Endothelial cell (in vitro differentiated cells): ENCODE measurements around the gene KCND2. TPM values are rescaled to one million over a fixed set of nuclear protein-coding genes. Genes with fewer than 3 reads are reported as not detected.

ENCODE experiments used
- DNase-seq: peaks from one replicate; pipeline ENCODE4 v3.0.0; 2021; ENCODE audit warnings: low spot score
- H3K27ac Mint-ChIP-seq: one replicate; pipeline ENCODE4 v1.8.0; 2021; ENCODE audit warnings: mixed read lengths, inconsistent platforms; ENCODE audit not compliant: unreplicated experiment
- H3K27me3 Mint-ChIP-seq: one replicate; pipeline ENCODE4 v1.8.0; 2021; ENCODE audit warnings: mild to moderate bottlenecking, moderate library complexity, mixed read lengths, inconsistent platforms; ENCODE audit not compliant: unreplicated experiment
- H3K36me3 Mint-ChIP-seq: one replicate; pipeline ENCODE4 v1.8.0; 2021; ENCODE audit warnings: mild to moderate bottlenecking, low read depth, mixed read lengths, inconsistent platforms; ENCODE audit not compliant: unreplicated experiment
- H3K4me1 Mint-ChIP-seq: one replicate; pipeline ENCODE4 v1.8.0; 2021; ENCODE audit warnings: mild to moderate bottlenecking, mixed read lengths, inconsistent platforms; ENCODE audit not compliant: unreplicated experiment
- H3K4me3 Mint-ChIP-seq: one replicate; pipeline ENCODE4 v1.8.0; 2021; ENCODE audit warnings: mild to moderate bottlenecking, mixed read lengths, inconsistent platforms; ENCODE audit not compliant: unreplicated experiment
- H3K9me3 Mint-ChIP-seq: one replicate; pipeline ENCODE4 v1.8.0; 2021; ENCODE audit warnings: mixed read lengths, inconsistent platforms; ENCODE audit not compliant: unreplicated experiment
- total RNA-seq: library from RNA; stranded (reverse); fragmentation: NEBNext Ultra II Directional; extraction: Animal tissue kit (Norgen Biotek cat#: 25700); gene quantifications from one replicate; pipeline ENCODE4 v1.2.1, GENCODE V29; 2021; ENCODE audit not compliant: unreplicated experiment
- TF ChIP-seq, protein P1 (sequence below): fragments of 200-600 bp; sonication (generic); IDR thresholded peaks from one replicate; pipeline ENCODE4 v1.5.0; 2021; ENCODE audit warnings: antibody characterized with exemption; ENCODE audit not compliant: unreplicated experiment

The KCND2 gene
- total RNA-seq, 1 donor from 2014 or later = 0.28 TPM

DNA sequence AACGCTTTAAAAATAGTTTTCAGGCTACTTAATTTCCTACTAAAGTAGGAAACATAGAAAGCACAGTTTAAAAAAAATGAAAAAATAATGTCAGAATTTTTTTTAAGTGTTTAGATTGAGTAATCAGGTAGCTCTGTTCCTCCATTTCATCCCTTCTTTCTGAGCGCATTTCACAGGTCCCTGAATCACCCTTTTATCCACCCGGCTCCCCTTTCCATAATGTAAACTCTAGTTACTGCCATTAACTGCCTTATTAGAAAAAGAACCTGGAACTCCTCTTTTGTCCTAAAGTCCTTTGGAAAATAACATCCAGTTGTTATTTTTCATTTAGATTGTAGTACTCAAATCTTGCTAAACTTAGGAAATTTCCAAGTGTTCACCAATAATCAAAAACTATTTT, 5.8 kb downstream of the KCND2 start:
- TF ChIP-seq, protein P1, sequence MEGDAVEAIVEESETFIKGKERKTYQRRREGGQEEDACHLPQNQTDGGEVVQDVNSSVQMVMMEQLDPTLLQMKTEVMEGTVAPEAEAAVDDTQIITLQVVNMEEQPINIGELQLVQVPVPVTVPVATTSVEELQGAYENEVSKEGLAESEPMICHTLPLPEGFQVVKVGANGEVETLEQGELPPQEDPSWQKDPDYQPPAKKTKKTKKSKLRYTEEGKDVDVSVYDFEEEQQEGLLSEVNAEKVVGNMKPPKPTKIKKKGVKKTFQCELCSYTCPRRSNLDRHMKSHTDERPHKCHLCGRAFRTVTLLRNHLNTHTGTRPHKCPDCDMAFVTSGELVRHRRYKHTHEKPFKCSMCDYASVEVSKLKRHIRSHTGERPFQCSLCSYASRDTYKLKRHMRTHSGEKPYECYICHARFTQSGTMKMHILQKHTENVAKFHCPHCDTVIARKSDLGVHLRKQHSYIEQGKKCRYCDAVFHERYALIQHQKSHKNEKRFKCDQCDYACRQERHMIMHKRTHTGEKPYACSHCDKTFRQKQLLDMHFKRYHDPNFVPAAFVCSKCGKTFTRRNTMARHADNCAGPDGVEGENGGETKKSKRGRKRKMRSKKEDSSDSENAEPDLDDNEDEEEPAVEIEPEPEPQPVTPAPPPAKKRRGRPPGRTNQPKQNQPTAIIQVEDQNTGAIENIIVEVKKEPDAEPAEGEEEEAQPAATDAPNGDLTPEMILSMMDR = no peak
- Mint-ChIP-seq H3K36me3 (no peaks in the 10 kb centered on the region), H3K4me1 (no peaks in the 10 kb centered on the region), H3K27ac (no peak overlapping the region), H3K4me3 (no peak overlapping the region), H3K27me3 (no peaks in the 10 kb centered on the region), H3K9me3 (no peaks in the 10 kb centered on the region)
- no peak for DNase-seq

DNA sequence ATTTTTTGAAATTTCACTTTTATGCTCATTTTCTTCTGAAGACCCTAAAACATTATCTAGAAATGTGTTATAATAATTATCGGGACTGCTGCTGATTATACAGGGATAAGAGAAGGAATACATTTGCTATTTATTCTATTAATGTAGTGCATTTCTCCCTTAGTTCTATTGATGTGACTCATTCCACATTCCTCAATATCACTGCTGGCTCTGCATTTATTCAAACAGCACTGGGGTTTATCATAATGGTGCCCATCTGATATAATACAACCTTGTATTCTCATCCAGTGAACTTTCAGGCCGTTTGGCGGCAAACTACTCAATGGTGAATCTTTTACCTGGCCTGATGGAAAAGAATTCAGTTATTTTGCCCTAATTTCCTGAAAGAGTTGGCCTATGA, 7.8 kb downstream of the KCND2 start:
- H3K27me3 Mint-ChIP-seq = no peaks in the 10 kb centered on the region
- H3K4me3 Mint-ChIP-seq = no peak overlapping the region
- H3K9me3 Mint-ChIP-seq = no peaks in the 10 kb centered on the region
- H3K4me1 Mint-ChIP-seq = no peaks in the 10 kb centered on the region
- H3K36me3 Mint-ChIP-seq = no peaks in the 10 kb centered on the region
- no peak for DNase-seq
- no peak overlapping the region for H3K27ac Mint-ChIP-seq
- TF ChIP-seq, protein P1 = no peak

DNA sequence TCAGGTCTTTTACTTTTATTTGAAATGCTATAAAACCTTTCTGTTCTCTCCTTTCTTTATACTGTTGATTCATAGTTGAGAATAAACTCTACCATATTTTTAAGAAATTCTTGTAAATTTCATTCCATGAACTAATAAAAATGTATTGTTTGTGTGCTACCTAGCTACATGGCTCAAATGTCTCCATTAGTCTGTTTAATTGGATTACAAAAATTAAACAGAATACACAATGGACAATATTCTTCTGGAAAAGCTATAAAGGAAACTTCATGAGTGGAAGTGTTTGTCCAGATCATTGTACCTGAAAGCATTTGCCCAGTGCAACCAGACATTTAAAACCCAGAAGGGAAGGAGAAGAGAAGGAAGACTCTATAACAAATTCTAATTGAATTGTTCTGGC, 20.1 kb downstream of the KCND2 start:
- no peaks in the 10 kb centered on the region for H3K36me3 Mint-ChIP-seq

DNA sequence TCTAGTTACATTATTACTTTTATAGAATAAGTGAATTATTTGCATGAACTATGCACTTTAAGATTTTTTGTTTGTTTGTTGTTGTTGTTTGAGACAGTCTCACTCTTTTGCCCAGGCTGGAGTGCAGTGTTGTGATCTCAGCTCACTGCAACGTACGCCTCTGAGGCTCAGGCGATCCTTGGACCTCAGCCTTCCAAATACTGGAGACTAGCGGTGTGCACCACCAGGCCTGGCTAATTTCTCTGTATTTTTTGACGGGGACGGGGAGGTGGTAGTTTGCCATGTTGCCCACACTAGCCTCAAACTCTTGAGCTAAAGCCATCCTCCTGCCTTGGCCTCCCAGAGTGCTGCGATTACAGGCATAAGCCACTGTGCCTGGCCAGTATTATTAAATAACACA, 29.2 kb downstream of the KCND2 start:
- Mint-ChIP-seq H3K27ac (no peak overlapping the region), H3K4me3 (no peak overlapping the region), H3K4me1 (no peaks in the 10 kb centered on the region), H3K36me3 (no peaks in the 10 kb centered on the region), H3K9me3 (no peaks in the 10 kb centered on the region), H3K27me3 (no peaks in the 10 kb centered on the region)
- TF ChIP-seq, protein P1 = no peak
- DNase-seq = no peak

More for the DNA sequence above, 20.1 kb downstream of the KCND2 start:
- Mint-ChIP-seq H3K27me3 (peaks cover 1% of the 10 kb centered on the region), H3K4me1 (no peaks in the 10 kb centered on the region), H3K9me3 (no peaks in the 10 kb centered on the region), H3K4me3 (no peak overlapping the region), H3K27ac (no peak overlapping the region)
- no peak for DNase-seq
- TF ChIP-seq, protein P1 = no peak

DNA sequence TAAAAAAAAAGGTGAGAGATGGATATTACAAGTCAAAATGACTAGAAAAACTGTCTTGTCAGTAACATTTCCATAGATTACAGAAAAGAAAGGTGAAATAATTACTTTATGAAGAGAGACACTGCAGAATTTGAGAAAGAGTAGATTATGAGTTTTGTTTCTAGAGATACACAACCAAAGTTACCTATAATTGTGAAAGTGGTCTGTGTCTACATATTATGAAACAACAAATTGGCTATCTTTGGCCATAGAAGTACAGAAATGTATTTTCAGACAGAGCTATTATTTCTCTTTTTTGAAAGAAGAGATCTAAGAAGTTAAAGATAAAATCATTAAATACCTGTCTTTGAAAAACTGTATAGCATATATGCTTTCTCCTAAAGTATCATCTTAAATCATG, 30.1 kb downstream of the KCND2 start:
- no peaks in the 10 kb centered on the region for H3K4me1 Mint-ChIP-seq
- H3K4me3 Mint-ChIP-seq = no peak overlapping the region
- no peak for DNase-seq
- no peaks in the 10 kb centered on the region for H3K27me3 Mint-ChIP-seq
- no peaks in the 10 kb centered on the region for H3K9me3 Mint-ChIP-seq
- no peak overlapping the region for H3K27ac Mint-ChIP-seq
- no peaks in the 10 kb centered on the region for H3K36me3 Mint-ChIP-seq
- TF ChIP-seq, protein P1 = no peak
